Panc1 (cell line): ENCODE data around the gene TUBGCP3.

Source experiments
- CTCF ChIP-seq: fragments of 450-650 bp; IDR thresholded peaks from 2 replicates; pipeline ENCODE4 v1.5.1; 2017; ENCODE audit warnings: mild to moderate bottlenecking
- POLR2AphosphoS5 ChIP-seq: IDR thresholded peaks from 2 replicates; pipeline ENCODE4 v1.6.1; 2012; ENCODE audit warnings: mild to moderate bottlenecking, low read depth, low read length, moderate library complexity
- REST ChIP-seq, 2 experiments: IDR thresholded peaks; 2 replicates each; pipeline ENCODE4 v1.6.1; 2011 to 2012; ENCODE audit warnings: low read depth in 2 of 2, control low read depth in 1 of 2, low read length in 1 of 2, mild to moderate bottlenecking in 1 of 2, moderate library complexity in 1 of 2; ENCODE audit not compliant: insufficient read depth in 1 of 2
- SIN3A ChIP-seq: IDR thresholded peaks from 2 replicates; pipeline ENCODE4 v1.6.1; 2012; ENCODE audit warnings: low read depth, mild to moderate bottlenecking, low read length, moderate library complexity, borderline replicate concordance; ENCODE audit not compliant: insufficient read depth

DNA sequence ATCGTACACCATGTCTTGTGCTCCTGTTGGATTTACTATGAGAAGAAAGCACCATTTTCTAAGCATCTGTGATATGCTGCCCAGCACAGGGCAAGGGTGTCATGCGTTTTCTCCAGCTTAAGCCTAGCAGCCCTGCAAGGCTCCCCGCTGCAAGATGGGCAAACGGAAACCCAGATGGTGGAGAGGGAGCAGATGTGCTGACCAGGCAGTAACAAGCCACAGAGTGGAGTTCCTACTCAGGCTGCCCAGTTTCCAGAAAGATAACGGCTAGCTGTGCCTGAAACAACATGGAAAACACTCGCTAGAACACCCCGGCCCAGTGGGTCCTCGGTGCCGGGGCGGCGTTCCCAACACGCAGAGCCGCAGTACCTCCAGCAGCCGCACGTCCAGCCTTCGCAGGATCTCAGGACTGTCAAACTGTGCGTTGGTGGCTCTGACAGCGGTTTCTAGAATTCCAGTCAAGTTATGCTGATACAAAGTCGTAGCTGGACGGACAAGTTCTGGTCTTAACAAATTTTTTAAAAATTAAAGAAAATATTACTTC is 68.4 kb downstream of the TUBGCP3 start:
- TF ChIP-seq CTCF (no peak), SIN3A (no peak), REST (IDR thresholded peaks at IDR 0.05; ENCODE audit: insufficient read depth in 1 of 2, low read depth in 2 of 2, low read length in 1 of 2) (no peak), POLR2AphosphoS5 (no peak)
